22Rv1 (cell line): ENCODE data around the gene HES4.

ENCODE experiments used
- H3K27ac ChIP-seq: fragments of 450-650 bp; 2 replicates; pipeline ENCODE4 v1.5.1; 2017
- ZFX ChIP-seq: fragments of 450-650 bp; IDR thresholded peaks from 2 replicates; pipeline ENCODE4 v1.6.1; 2017; ENCODE audit warnings: antibody characterized with exemption, borderline replicate concordance
- TF ChIP-seq, protein P1 (sequence below): fragments of 450-650 bp; IDR thresholded peaks from 2 replicates; pipeline ENCODE4 v1.5.1; 2017; ENCODE audit warnings: mild to moderate bottlenecking

The HES4 gene

DNA sequence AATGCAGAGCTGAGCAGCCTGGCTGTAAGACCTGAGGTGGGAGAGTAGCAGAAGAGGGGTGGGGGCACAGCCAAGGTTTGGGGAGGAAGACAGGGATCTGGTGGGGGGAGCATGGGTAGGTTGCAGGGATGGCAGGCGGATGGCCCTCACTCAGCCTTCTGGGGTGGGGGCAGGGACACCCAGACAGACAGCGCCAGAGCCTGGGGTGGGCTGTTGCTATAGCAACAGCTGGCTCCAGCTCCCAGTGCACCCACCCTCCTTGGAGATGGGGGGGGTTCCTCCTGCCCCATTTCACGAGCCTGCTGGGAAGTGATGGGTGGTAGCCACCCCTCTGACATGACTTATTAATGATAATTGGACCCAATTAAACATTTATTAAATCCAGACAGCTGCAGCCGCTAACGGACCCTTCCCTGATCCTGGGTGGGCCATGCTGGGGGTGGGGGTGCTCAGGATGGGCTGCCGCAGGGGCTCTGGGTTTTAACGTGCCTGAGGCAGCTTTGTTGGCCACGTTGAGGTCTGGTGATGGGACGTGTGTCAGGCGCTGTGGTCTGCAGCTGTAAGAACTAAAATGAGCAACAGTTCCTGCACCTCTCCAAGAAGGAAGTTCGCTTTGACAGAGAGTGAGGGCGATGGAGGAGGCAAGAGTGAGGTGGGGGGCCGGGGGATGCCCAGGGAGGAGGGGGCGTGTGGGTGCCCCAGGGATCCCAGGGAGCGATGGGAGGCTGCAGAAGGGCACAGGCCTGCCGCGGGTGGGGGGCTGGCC is 39.4 kb upstream of the HES4 start:
- no peak for TF ChIP-seq ZFX
- TF ChIP-seq, protein P1, sequence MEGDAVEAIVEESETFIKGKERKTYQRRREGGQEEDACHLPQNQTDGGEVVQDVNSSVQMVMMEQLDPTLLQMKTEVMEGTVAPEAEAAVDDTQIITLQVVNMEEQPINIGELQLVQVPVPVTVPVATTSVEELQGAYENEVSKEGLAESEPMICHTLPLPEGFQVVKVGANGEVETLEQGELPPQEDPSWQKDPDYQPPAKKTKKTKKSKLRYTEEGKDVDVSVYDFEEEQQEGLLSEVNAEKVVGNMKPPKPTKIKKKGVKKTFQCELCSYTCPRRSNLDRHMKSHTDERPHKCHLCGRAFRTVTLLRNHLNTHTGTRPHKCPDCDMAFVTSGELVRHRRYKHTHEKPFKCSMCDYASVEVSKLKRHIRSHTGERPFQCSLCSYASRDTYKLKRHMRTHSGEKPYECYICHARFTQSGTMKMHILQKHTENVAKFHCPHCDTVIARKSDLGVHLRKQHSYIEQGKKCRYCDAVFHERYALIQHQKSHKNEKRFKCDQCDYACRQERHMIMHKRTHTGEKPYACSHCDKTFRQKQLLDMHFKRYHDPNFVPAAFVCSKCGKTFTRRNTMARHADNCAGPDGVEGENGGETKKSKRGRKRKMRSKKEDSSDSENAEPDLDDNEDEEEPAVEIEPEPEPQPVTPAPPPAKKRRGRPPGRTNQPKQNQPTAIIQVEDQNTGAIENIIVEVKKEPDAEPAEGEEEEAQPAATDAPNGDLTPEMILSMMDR: no peak
- H3K27ac ChIP-seq: no peak overlapping the region

DNA sequence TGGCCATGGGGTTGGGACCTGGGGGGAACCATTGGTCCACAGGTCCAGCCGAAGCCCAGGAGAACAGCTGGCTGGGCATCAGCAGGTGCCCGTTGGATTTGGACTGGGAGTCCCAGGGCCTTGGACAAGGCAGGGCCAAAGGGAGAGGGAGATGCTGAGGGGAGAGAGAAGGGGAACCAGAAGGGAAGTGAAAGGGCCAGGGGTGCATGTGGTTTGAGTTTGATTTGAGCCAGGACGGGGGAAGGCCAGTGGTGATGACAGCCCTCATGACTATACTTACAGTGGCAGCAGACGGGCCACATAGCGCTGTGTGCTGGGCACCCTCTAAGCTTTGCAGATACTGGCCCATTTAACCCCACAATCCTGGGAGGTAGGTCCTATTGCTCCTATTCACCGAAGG is 38.8 kb upstream of the HES4 start:
- no peak for TF ChIP-seq ZFX
- TF ChIP-seq, protein P1: no peak
- no peak overlapping the region for H3K27ac ChIP-seq

DNA sequence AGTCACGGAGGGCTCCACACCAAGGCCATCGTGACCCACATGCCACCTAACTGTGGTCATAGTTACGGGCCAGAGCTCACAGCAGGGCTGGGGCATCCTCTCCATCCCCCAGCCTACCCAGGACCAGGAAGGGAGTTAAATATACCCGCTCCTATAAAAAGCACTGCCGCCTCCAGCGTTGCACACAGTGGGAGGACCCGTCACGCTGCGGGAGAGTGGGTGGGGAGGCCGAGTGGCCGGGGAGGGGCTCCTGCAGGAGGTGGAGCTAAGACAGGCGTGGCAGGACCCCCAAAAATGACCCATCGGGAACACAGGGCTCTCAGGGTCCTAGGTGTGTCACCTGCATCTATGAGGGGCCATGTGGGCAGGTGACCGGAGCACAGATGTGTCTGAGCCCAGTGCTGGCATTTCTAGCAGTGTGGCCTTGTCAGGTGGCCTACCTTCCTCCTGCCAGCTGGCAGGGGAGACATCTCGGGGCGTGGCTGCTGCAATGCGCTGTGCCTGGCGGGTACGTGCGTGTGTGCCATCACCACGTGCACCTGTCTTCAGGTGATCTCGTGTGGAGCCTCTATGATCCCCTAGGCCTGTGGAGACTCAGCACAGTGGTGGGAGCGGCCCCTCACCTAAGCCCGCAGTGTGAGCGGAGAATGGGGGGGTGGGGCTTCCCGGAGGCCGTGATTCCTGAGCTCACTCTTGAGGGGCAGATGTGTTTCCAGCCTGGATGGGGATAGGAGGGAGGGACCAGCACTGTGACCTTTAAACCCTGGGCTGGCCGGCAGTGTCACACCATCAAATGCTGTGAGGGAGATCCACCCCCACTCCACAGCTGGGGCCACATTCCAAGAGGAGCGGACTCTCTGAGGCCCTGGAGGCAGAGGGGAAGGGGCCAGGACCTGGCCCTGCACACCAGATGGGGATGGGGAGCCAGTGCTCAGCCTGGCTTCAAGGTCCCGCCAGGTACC is 37.8 kb upstream of the HES4 start:
- H3K27ac ChIP-seq: no peak overlapping the region
- no peak for TF ChIP-seq ZFX
- TF ChIP-seq, protein P1: no peak

DNA sequence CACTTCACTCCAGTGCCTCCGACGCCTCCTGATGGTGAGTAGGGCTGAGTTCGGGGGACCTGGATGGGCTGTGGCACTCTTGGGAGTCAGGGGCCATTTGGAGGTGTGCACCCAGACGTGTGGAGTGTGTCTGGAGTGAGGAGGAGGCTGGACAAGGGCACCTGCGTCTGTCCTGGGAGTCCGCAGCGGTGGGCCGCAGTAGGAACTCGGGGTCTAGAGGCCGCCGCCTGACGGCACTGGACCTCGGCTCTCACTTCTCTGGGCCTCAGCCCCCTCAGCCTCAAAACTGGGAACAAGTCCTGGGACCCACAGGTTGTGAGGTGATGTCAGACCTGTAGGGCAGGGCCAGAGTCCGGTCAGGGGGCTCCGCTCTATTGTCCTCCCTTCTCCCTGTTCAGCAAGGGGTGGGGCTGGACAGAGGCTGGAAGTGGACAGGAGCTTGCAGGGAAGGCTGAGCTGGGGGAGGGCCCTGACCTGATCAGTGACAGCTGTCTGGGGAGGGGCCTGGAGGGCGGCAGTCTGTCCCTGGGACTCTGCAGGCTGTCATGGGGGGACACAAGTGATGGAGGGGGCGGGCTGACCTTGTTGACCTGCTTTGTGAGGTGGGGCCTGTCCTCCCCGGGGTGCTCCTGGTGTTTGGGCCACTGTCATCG is 35.5 kb upstream of the HES4 start:
- TF ChIP-seq, protein P1: no peak
- no peak for TF ChIP-seq ZFX
- no peak overlapping the region for H3K27ac ChIP-seq

DNA sequence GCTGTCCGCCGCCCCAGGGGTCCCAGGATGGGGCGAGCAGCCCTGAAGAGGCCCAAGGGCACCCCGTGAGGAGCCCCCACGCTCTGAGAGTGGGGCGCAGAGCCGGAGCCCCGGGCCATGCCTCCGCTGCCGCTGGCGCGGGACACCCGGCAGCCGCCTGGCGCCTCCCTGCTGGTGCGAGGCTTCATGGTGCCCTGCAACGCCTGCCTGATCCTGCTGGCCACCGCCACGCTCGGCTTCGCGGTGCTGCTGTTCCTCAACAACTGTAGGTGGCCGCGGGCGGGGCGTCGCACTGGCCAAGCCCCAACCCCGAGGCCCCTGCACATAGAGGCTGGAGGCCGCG is 34.5 kb upstream of the HES4 start:
- no peak for TF ChIP-seq ZFX
- TF ChIP-seq, protein P1: no peak

DNA sequence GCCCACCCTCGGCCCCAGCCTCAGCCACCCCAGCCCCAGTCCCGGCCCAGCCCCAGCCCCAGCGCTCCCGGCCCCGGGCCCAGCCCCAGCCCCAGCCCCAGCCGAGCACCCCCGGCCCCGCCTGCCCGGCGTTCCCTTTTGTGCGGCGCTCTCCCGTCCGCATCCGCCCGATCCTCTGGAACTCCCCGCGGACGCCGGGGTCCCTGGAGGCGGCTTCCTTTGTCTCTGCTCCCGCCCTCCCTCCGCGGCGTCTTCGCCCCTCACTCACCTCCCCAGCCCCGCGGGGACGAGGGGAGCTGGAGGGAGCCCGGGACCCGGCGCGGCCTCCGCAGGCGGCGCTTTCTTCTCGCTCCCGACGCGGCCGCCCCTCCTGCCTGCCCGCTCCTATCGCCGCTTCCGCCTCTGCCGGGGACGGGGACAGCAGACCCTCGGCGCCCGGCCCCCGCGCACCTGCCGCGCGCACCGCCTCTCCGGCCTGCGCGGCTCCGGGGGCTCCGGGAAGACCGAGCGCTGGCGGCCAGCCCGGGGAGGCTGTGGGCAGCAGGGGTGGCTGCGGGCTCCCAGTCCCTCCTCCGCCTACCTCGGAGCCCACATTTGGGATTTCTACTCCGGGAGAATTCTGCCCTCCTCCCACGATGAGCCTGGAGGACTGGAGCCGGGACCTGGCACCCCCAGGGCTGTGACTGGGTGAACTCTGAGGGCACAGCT is 34.0 kb upstream of the HES4 start:
- TF ChIP-seq, protein P1: no peak
- no peak for TF ChIP-seq ZFX
- H3K27ac ChIP-seq: no peak overlapping the region

More for the DNA sequence above, 34.5 kb upstream of the HES4 start:
- H3K27ac ChIP-seq: no peak overlapping the region
